MCF 10A (cell line): ENCODE results near the gene IKBKG. TPM values are rescaled to one million over a fixed set of nuclear protein-coding genes. Genes with fewer than 3 reads are reported as not detected.

Experiments
- BruUV-seq: library from RNA; stranded (reverse); fragments of 400-500 nt; replicated peaks from 2 replicates; lab custom pipeline; 2021; lab: Mats Ljungman, UMichigan
- CTCF ChIA-PET: fragments of 300-600 bp; sonication (Branson Sonifier 250); formaldehyde crosslinking; extraction: SDS; loops from one replicate; lab custom pipeline; 2021; ENCODE audit warnings: antibody characterized with exemption, inconsistent platforms; lab: Yijun Ruan, JAX
- POLR2A ChIA-PET: fragments of 300-600, 350-650 bp; sonication (Branson Sonifier 250); formaldehyde crosslinking; extraction: SDS; loops from one replicate; lab custom pipeline; 2020; ENCODE audit warnings: antibody characterized with exemption, inconsistent platforms; lab: Yijun Ruan, JAX
- DNase-seq: peaks from one replicate; pipeline ENCODE4 v3.0.0-alpha.2; 2018; ENCODE audit not compliant: unreplicated experiment
- H3K27ac Mint-ChIP-seq: one replicate; pipeline ENCODE4 v1.8.0; 2022; ENCODE audit warnings: mild to moderate bottlenecking, low read depth, mixed read lengths; ENCODE audit not compliant: unreplicated experiment
- H3K27me3 Mint-ChIP-seq: one replicate; pipeline ENCODE4 v1.8.0; 2022; ENCODE audit warnings: mixed read lengths; ENCODE audit not compliant: insufficient read depth, unreplicated experiment
- H3K36me3 Mint-ChIP-seq: one replicate; pipeline ENCODE4 v1.8.0; 2022; ENCODE audit warnings: mild to moderate bottlenecking, moderate library complexity, mixed read lengths; ENCODE audit not compliant: insufficient read depth, unreplicated experiment
- H3K4me1 Mint-ChIP-seq: one replicate; pipeline ENCODE4 v1.8.0; 2022; ENCODE audit warnings: mixed read lengths; ENCODE audit not compliant: insufficient read depth, unreplicated experiment
- H3K4me3 Mint-ChIP-seq: one replicate; pipeline ENCODE4 v1.8.0; 2022; ENCODE audit warnings: mild to moderate bottlenecking, moderate library complexity, mixed read lengths; ENCODE audit not compliant: unreplicated experiment
- H3K9me3 Mint-ChIP-seq: one replicate; pipeline ENCODE4 v1.8.0; 2022; ENCODE audit warnings: mixed read lengths; ENCODE audit not compliant: unreplicated experiment
- CTCF ChIP-seq: fragments of 200-600 bp; IDR thresholded peaks from one replicate; pipeline ENCODE4 v1.8.0; 2022; ENCODE audit warnings: antibody characterized with exemption, mild to moderate bottlenecking; ENCODE audit not compliant: unreplicated experiment
- intact Hi-C: fragments of 100-400 bp; cut with micrococcal nuclease; formaldehyde crosslinking; loops from 2 replicates; pipeline ENCODE4 v1.14.1; 2022
- total RNA-seq: library from RNA; stranded (reverse); gene quantifications from 2 replicates; pipeline ENCODE4 v1.2.3, GENCODE V29; 2022

IKBKG gene
- total RNA-seq, 1 experiment from 2014 or later, result 29.3 TPM

- ChIA-PET POLR2A (no interaction called here), CTCF (interaction anchor here (0.5 to 1.2 kb wide), 4 partner anchors 12 to 587 kb away, joined by 3 to 4 read pairs (median 3); no protein-coding TSS in a partner anchor)
- no peak for TF ChIP-seq CTCF
- no peak for DNase-seq
- BruUV-seq, result no TSS peak
- H3K4me3 Mint-ChIP-seq, result no peak overlapping the region
- H3K27ac Mint-ChIP-seq, result no peak overlapping the region
- intact Hi-C loops, result no loop called here
- H3K27me3 Mint-ChIP-seq, result no peaks in the 10 kb centered on the region
- peaks cover 30% of the 10 kb centered on the region for H3K4me1 Mint-ChIP-seq
- no peaks in the 10 kb centered on the region for H3K36me3 Mint-ChIP-seq
- peaks cover 8% of the 10 kb centered on the region for H3K9me3 Mint-ChIP-seq
Measured at GRCh38 chrX:154593201-154593600, 45.8 kb downstream of the IKBKG start.

GRCh38 chrX:154594491-154594890 is 47.1 kb downstream of the IKBKG start:
- Mint-ChIP-seq H3K27me3 (no peaks in the 10 kb centered on the region), H3K27ac (peak overlapping the region; percentile 40), H3K9me3 (peaks cover 8% of the 10 kb centered on the region), H3K36me3 (no peaks in the 10 kb centered on the region), H3K4me1 (peaks cover 31% of the 10 kb centered on the region), H3K4me3 (no peak overlapping the region)
- BruUV-seq, result no TSS peak
- intact Hi-C loops, result no loop called here
- TF ChIP-seq CTCF, result no peak
- ChIA-PET CTCF (interaction anchor here (0.6 to 1.2 kb wide), 3 partner anchors 10 to 196 kb away, joined by 3 read pairs; no protein-coding TSS in a partner anchor), POLR2A (no interaction called here)
- DNase-seq, result no peak

GRCh38 chrX:154595559-154596249 is 48.3 kb downstream of the IKBKG start:
- no peaks in the 10 kb centered on the region for H3K36me3 Mint-ChIP-seq
- peak overlapping the region; percentile 0 for H3K27ac Mint-ChIP-seq
- BruUV-seq, result no TSS peak
- H3K4me1 Mint-ChIP-seq, result peaks cover 43% of the 10 kb centered on the region
- TF ChIP-seq CTCF, result no peak
- ChIA-PET POLR2A (interaction anchor here (0.7 to 1.4 kb wide), 7 partner anchors 9 to 216 kb away, joined by 3 to 6 read pairs (median 4); partner anchors contain the start of gene EMD), CTCF (interaction anchor here (0.8 kb wide), 2 partner anchors 135 to 216 kb away, joined by 4 to 5 read pairs; no protein-coding TSS in a partner anchor)
- intact Hi-C loops, result loop anchor here (1.0 kb wide), 1 partner anchor 9 kb away; no protein-coding TSS in a partner anchor
- DNase-seq, result no peak
- H3K27me3 Mint-ChIP-seq, result no peaks in the 10 kb centered on the region
- peak overlapping the region; percentile 3 for H3K4me3 Mint-ChIP-seq
- peaks cover 8% of the 10 kb centered on the region for H3K9me3 Mint-ChIP-seq

GRCh38 chrX:154596290-154596929 is 49.0 kb downstream of the IKBKG start:
- Mint-ChIP-seq H3K27ac (no peak overlapping the region), H3K4me1 (peaks cover 45% of the 10 kb centered on the region), H3K9me3 (peaks cover 8% of the 10 kb centered on the region), H3K4me3 (peak overlapping the region; percentile 3), H3K27me3 (no peaks in the 10 kb centered on the region), H3K36me3 (no peaks in the 10 kb centered on the region)
- intact Hi-C loops, result loop anchor here (1.0 kb wide), 1 partner anchor 8 kb away; no protein-coding TSS in a partner anchor
- BruUV-seq, result TSS peak; percentile 33
- no peak for TF ChIP-seq CTCF
- DNase-seq, result peak; percentile 69
- CTCF ChIA-PET, result interaction anchor here (0.8 kb wide), 1 partner anchor 216 kb away, joined by 4 read pairs; no protein-coding TSS in a partner anchor
- POLR2A ChIA-PET, result interaction anchor here (0.7 to 1.4 kb wide), 6 partner anchors 8 to 217 kb away, joined by 3 to 4 read pairs (median 4); partner anchors contain the start of gene EMD
